CD14-positive monocyte (primary cell): ENCODE results near the gene SERPINF2. TPM values are rescaled to one million over a fixed set of nuclear protein-coding genes. Genes with fewer than 3 reads are reported as not detected.

Source experiments
- DNase-seq, 3 donors: peaks; one replicate each; pipeline ENCODE4 v3.0.0-alpha.2; 2011 to 2022
- H2AFZ ChIP-seq: 2 replicates; pipeline ENCODE4 v1.6.0; 2012; ENCODE audit warnings: mild to moderate bottlenecking, low read depth, low read length, inconsistent platforms; ENCODE audit not compliant: insufficient read depth, poor library complexity, severe bottlenecking
- H3K27ac ChIP-seq, 2 donors: 1 replicate in 1 of 2; 2 replicates in 1 of 2; pipeline ENCODE4 v1.5.1; 2012 to 2013; ENCODE audit warnings: low read length in 2 of 2, control low read depth in 1 of 2, inconsistent platforms in 1 of 2, low read depth in 1 of 2, mild to moderate bottlenecking in 1 of 2
- H3K27me3 ChIP-seq, 2 donors: one replicate each; pipeline versions ENCODE4 v1.6.0 to v1.6.1; 2011 to 2013; ENCODE audit warnings: low read length in 2 of 2; ENCODE audit not compliant: control insufficient read depth in 2 of 2, insufficient read depth in 2 of 2
- H3K36me3 ChIP-seq, 2 donors: replicated peaks in 1 of 2; 1 replicate in 1 of 2; 2 replicates in 1 of 2; pipeline versions ENCODE4 v1.5.1 to v1.6.1; 2012 to 2013; ENCODE audit warnings: low read length in 2 of 2, control low read depth in 1 of 2, inconsistent platforms in 1 of 2, mild to moderate bottlenecking in 1 of 2; ENCODE audit not compliant: insufficient read depth in 2 of 2, control insufficient read depth in 1 of 2
- H3K4me1 ChIP-seq, 2 donors: 1 replicate in 1 of 2; 2 replicates in 1 of 2; pipeline versions ENCODE4 v1.5.1 to v1.6.1; 2012 to 2013; ENCODE audit warnings: low read length in 2 of 2, control low read depth in 1 of 2, inconsistent platforms in 1 of 2, mild to moderate bottlenecking in 1 of 2, moderate library complexity in 1 of 2; ENCODE audit not compliant: insufficient read depth in 2 of 2, control insufficient read depth in 1 of 2
- H3K4me2 ChIP-seq: replicated peaks from 2 replicates; pipeline ENCODE3; 2012; ENCODE audit warnings: low read length, moderate library complexity, mild to moderate bottlenecking; ENCODE audit not compliant: poor library complexity, severe bottlenecking; ENCODE audit errors: extremely low read depth
- H3K4me3 ChIP-seq, 3 experiments: fragments of 200-600 bp in 1 of 3; sonication (generic) in 1 of 3; replicated peaks in 1 of 3; 1 replicate in 2 of 3; 2 replicates in 1 of 3; pipeline ENCODE4 v1.5.1; 2011 to 2013; ENCODE audit warnings: low read length in 3 of 3, mild to moderate bottlenecking in 3 of 3, control low read depth in 2 of 3, low read depth in 2 of 3, inconsistent platforms in 1 of 3, moderate library complexity in 1 of 3
- H3K79me2 ChIP-seq: 2 replicates; pipeline ENCODE4 v1.6.0; 2012; ENCODE audit warnings: mild to moderate bottlenecking, control low read depth, inconsistent platforms, low read length, moderate library complexity; ENCODE audit not compliant: insufficient read depth
- H3K9ac ChIP-seq: 2 replicates; pipeline ENCODE4 v1.6.0; 2017; ENCODE audit warnings: low read length, mild to moderate bottlenecking; ENCODE audit not compliant: insufficient read depth, poor library complexity, severe bottlenecking
- H3K9me3 ChIP-seq, 2 donors: replicated peaks in 1 of 2; 1 replicate in 1 of 2; 2 replicates in 1 of 2; pipeline versions ENCODE4 v1.5.1 to v1.6.1; 2012 to 2013; ENCODE audit warnings: low read length in 2 of 2, control low read depth in 1 of 2; ENCODE audit not compliant: control insufficient read depth in 1 of 2, insufficient read depth in 1 of 2
- H4K20me1 ChIP-seq: 2 replicates; pipeline ENCODE4 v1.6.0; 2012; ENCODE audit warnings: mild to moderate bottlenecking, low read length, control low read depth, moderate library complexity; ENCODE audit not compliant: insufficient read depth
- H3K27ac Mint-ChIP-seq, 7 donors: one replicate each; pipeline ENCODE4 v1.8.0; 2020; ENCODE audit warnings: mild to moderate bottlenecking in 7 of 7, mixed read lengths in 7 of 7, moderate library complexity in 6 of 7, inconsistent platforms in 2 of 7
- H3K27me3 Mint-ChIP-seq, 3 donors: one replicate each; pipeline ENCODE4 v1.8.0; 2021 to 2022; ENCODE audit warnings: low read depth in 3 of 3, mild to moderate bottlenecking in 3 of 3, mixed read lengths in 3 of 3, moderate library complexity in 3 of 3, inconsistent platforms in 1 of 3
- H3K36me3 Mint-ChIP-seq, 2 donors: one replicate each; pipeline ENCODE4 v1.8.0; 2020; ENCODE audit warnings: mixed read lengths in 2 of 2, inconsistent platforms in 1 of 2, mild to moderate bottlenecking in 1 of 2
- H3K4me1 Mint-ChIP-seq: one replicate; pipeline ENCODE4 v1.8.0; 2020; ENCODE audit warnings: mild to moderate bottlenecking, mixed read lengths
- H3K4me3 Mint-ChIP-seq, 2 donors: one replicate each; pipeline ENCODE4 v1.8.0; 2020; ENCODE audit warnings: mild to moderate bottlenecking in 2 of 2, mixed read lengths in 2 of 2, moderate library complexity in 1 of 2
- H3K9me3 Mint-ChIP-seq, 7 donors: one replicate each; pipeline ENCODE4 v1.8.0; 2020 to 2022; ENCODE audit warnings: mixed read lengths in 7 of 7, mild to moderate bottlenecking in 6 of 7, moderate library complexity in 6 of 7, inconsistent platforms in 2 of 7
- WGBS: methylation state at CpG from one replicate; pipeline ENCODE4 v1.1.5; 2013; ENCODE audit warnings: missing lambda C conversion rate; ENCODE audit not compliant: insufficient coverage; 5-methylcytosine and 5-hydroxymethylcytosine counted together
- intact Hi-C, 2 donors: fragments of 100-400 bp; cut with micrococcal nuclease; formaldehyde crosslinking; loops; one replicate each; pipeline versions ENCODE4 v1.15.0 to v1.15.1; 2023
- polyA plus RNA-seq, 3 donors: library from polyadenylated mRNA; depleted of rRNA in 1 of 3; unstranded in 2 of 3; stranded (reverse) in 1 of 3; fragments of 300-500 nt in 2 of 3; fragments of >200 nt in 1 of 3; fragmentation: Illumina TruSeq in 2 of 3; gene quantifications; 1 replicate in 2 of 3; 2 replicates in 1 of 3; pipeline ENCODE4 v1.2.3, GENCODE V29; 2012 to 2021
- TF ChIP-seq, protein P1 (sequence below): fragments of 200-600 bp; IDR thresholded peaks from one replicate; pipeline ENCODE4 v1.8.0; 2022; ENCODE audit warnings: antibody characterized with exemption, mild to moderate bottlenecking

Gene SERPINF2
- polyA plus RNA-seq, 3 donors: 0.75 to 1.5 (median 0.79) TPM

DNA sequence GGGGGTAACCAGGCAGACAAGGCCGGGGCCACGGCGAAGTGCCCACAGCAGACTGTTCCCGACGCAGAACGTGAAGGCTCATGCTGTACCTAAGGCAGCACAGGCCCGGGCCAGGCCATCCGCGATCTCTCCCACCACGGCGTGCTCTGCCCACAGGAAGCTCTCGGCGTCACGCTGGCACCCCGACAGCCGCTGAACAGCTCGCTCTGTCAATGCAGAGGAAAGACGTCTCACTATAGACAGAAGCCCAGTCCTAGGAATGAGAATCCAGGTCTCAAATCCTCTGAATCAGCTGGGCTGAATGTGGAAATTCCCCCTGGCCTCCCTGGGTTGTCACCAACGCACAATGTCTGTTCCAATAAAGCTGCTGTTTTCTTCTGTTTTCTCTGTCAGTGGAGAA, 40.6 kb downstream of the SERPINF2 start:
- Histone ChIP-seq H3K36me3 (peaks cover 8 to 39% of the 10 kb centered on the region in 2 donors), H3K79me2 (no peaks in the 10 kb centered on the region), H3K9me3 (no peaks in the 10 kb centered on the region), H2AFZ (peak overlapping the region; percentile 57), H3K4me1 (peaks cover 27 to 29% of the 10 kb centered on the region in 2 donors), H3K27me3 (no peaks in the 10 kb centered on the region), H4K20me1 (no peaks in the 10 kb centered on the region), H3K4me3 (peak overlapping the region in 2 of 3 experiments; percentile 12 to 58), H3K4me2 (peak overlapping the region; percentile 71), H3K9ac (peak overlapping the region; percentile 62), H3K27ac (peak overlapping the region; percentile 93 to 97)
- H3K4me1 Mint-ChIP-seq: peaks cover 30% of the 10 kb centered on the region
- 27% methylated on average over 18 of the region's 19 CpGs for WGBS
- TF ChIP-seq, protein P1, sequence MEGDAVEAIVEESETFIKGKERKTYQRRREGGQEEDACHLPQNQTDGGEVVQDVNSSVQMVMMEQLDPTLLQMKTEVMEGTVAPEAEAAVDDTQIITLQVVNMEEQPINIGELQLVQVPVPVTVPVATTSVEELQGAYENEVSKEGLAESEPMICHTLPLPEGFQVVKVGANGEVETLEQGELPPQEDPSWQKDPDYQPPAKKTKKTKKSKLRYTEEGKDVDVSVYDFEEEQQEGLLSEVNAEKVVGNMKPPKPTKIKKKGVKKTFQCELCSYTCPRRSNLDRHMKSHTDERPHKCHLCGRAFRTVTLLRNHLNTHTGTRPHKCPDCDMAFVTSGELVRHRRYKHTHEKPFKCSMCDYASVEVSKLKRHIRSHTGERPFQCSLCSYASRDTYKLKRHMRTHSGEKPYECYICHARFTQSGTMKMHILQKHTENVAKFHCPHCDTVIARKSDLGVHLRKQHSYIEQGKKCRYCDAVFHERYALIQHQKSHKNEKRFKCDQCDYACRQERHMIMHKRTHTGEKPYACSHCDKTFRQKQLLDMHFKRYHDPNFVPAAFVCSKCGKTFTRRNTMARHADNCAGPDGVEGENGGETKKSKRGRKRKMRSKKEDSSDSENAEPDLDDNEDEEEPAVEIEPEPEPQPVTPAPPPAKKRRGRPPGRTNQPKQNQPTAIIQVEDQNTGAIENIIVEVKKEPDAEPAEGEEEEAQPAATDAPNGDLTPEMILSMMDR: no peak
- peak overlapping the region; percentile 71 to 85 for H3K4me3 Mint-ChIP-seq
- no peaks in the 10 kb centered on the region for H3K9me3 Mint-ChIP-seq
- H3K27me3 Mint-ChIP-seq: peaks cover 0 to 5% (median 1%) of the 10 kb centered on the region in 3 donors
- intact Hi-C loops: loop anchor here (2.0 to 10.0 kb wide), 5 partner anchors 58 to 111 kb away; partner anchors contain the start of gene WDR81 (in 1 of the 2)
- H3K36me3 Mint-ChIP-seq: peaks cover 40 to 54% of the 10 kb centered on the region in 2 donors
- peak overlapping the region; percentile 97 to 99 (median 98) for H3K27ac Mint-ChIP-seq
- DNase-seq: peak; percentile 29 to 70 (median 50)

DNA sequence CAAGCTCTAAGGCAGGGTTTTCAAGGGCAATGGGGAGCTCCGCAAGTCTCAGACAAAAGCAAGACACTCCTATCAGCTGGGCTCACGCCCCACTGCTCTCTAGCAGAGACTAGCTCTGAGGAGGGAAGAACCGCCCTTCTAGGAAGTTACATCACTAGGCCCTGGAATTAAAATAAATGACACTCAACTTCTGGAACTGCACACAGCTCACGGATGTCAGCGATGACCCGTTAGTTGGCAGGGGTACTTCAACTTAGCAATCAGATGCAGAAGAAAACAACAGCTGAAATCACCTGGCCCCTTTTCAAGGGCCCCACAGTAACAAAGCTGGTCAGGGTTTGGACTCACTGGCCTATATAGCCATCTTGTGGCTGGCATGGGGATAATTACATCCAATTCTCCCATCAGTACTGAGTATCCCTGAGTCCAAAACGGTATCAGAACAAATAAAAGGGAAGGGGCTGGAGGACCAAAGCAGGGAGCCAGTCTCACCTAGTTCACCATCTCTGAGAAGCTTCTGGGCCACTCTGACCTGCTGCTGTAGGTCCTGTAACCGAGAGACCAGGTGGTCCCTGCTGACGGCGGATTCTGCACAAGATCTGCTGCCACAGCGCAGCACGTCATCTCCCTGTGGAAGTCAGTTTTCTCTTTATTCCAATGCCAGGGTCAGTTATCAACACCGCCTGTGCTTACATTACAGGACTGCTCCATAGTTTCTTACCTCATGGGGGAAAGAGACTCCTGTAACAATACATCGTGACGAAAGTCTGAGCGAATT, 41.4 kb downstream of the SERPINF2 start:
- Mint-ChIP-seq H3K9me3 (no peaks in the 10 kb centered on the region), H3K4me3 (peak overlapping the region; percentile 71 to 85), H3K36me3 (peaks cover 35 to 53% of the 10 kb centered on the region in 2 donors), H3K27me3 (peaks cover 0 to 5% (median 1%) of the 10 kb centered on the region in 3 donors), H3K27ac (peak overlapping the region; percentile 97 to 99 (median 98)), H3K4me1 (peaks cover 30% of the 10 kb centered on the region)
- Histone ChIP-seq H3K36me3 (peaks cover 8 to 32% of the 10 kb centered on the region in 2 donors), H3K27ac (peak overlapping the region; percentile 93 to 97), H4K20me1 (no peaks in the 10 kb centered on the region), H3K4me1 (peaks cover 27 to 29% of the 10 kb centered on the region in 2 donors), H3K4me3 (peak overlapping the region; percentile 12 to 58 (median 15)), H3K79me2 (no peaks in the 10 kb centered on the region), H3K9me3 (no peaks in the 10 kb centered on the region), H3K9ac (peak overlapping the region; percentile 62), H2AFZ (peak overlapping the region; percentile 57), H3K4me2 (peak overlapping the region; percentile 71), H3K27me3 (no peaks in the 10 kb centered on the region)
- intact Hi-C loops: loop anchor here (2.0 to 10.0 kb wide), 5 partner anchors 59 to 112 kb away; partner anchors contain the start of gene WDR81 (in 1 of the 2)
- DNase-seq: peak; percentile 84 to 86 (median 84)
- TF ChIP-seq, protein P1: peak; percentile 76
- 33% methylated on average over 9 of the region's 16 CpGs for WGBS
